Fibroblast of lung (primary cell): ENCODE results near the gene EVPL.

Experiments
- CTCF ChIP-seq, 2 donors: IDR thresholded peaks in 1 of 2; conservative IDR thresholded peaks in 1 of 2; 1 replicate in 1 of 2; 2 replicates in 1 of 2; pipeline ENCODE4 v1.5.1; 2011 to 2012; ENCODE audit warnings: low read length in 2 of 2, control low read depth in 1 of 2, inconsistent platforms in 1 of 2, low read depth in 1 of 2, mild to moderate bottlenecking in 1 of 2
- EZH2 ChIP-seq: IDR thresholded peaks from 2 replicates; pipeline ENCODE4 v1.5.1; 2012; ENCODE audit warnings: low read length, control low read depth, mild to moderate bottlenecking; ENCODE audit errors: missing control alignments

DNA sequence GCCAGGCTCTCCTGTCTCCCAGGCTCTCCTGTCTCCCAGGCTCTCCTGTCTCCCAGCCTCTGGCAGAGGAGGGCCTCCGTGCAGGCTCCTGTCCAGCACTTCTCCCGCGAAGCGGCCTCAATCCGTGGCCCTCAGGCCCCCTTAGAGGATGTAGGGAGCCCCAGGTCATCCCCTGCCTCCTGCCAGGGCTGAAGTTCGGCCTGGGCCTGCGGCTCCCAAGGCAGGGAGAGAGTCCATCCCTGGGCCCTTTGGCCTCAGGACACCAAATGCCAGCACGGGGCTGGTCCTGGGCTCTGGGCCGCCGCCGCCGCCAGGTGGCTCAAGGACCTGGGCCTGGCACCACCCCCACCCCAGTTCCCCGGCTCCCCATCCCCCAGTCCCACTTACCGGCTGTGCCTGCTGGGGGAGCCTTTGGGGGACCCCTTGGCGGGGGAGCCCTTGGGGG lies 370 bp downstream of the EVPL start:
- TF ChIP-seq EZH2 (no peak), CTCF (conservative IDR thresholded peaks at IDR 0.05 in 1 of 2, IDR thresholded peaks at IDR 0.05 in 1 of 2; ENCODE audit: low read depth in 1 of 2, low read length in 2 of 2) (no peak)
